ENCODE data around the gene ZNF529. TPM values are rescaled to one million over a fixed set of nuclear protein-coding genes. Genes with fewer than 3 reads are reported as not detected.
"Not testable (repeated sequence)": the region's sequence is repeated elsewhere in the genome, so short reads cannot be mapped to it uniquely, and the experiment has no call there.

ZNF529 gene
- total RNA-seq = 15.3 TPM
- long read RNA-seq, full-length matches to known transcripts = 3 of 6 reads
- long read RNA-seq, partial matches to known transcripts = 0 of 6 reads
- long read RNA-seq, other reads (novel, unspliced or antisense) = 3 of 6 reads

- intact Hi-C loops (cut with DNase I) = loop anchor here (10.0 kb wide), 2 partner anchors 48 to 92 kb away; partner anchors contain the start of genes ZNF260 and ZNF461
- DNase-seq (ENCODE audit: missing footprints) = peak; percentile 93
- peak; percentile 98 for ATAC-seq
Observed at GRCh38 chr19:36573020-36573894, at the start of gene ZNF529. TSS of gene ZNF529 (minus strand) at chr19:36573292. CDS start at chr19:36572346, 946 bp downstream.

GRCh38 chr19:36605877-36606478, 32.9 kb upstream of the ZNF529 start:
- intact Hi-C loops (cut with DNase I) = no loop called here

GRCh38 chr19:36605101-36605876, 32.2 kb upstream of the ZNF529 start, which contains the start of gene ZNF382:
TSS of gene ZNF382 (plus strand) at chr19:36605313. CDS start at chr19:36609915, 4,602 bp downstream.
- intact Hi-C loops (cut with DNase I) = no loop called here
- peak; percentile 96 for ATAC-seq
- DNase-seq (ENCODE audit: missing footprints) = peak; percentile 92

More at GRCh38 chr19:36605877-36606478, 32.9 kb upstream of the ZNF529 start:
- ATAC-seq (peak; percentile 1), DNase-seq (ENCODE audit: missing footprints) (no peak)

DNA sequence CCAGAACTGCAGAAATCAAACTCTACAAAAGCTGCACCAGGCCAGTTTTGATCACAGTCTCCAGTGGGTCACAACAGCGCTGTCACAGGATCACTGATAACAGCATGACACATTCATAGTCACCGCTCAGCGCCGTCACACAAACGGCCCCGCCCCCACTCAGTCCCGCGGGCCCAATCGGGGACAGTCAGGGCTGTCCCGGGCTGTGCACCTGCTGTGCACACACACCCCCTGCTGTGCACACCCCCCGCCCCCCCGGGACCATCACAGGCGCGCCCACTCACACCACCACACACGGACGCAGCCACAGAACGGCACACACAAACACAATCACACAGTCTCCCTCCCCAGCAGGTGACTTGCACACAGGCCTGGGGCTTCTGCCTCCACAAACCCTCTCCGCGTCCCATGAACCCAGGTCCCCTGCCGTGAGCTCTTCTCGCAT, 31.6 kb upstream of the ZNF529 start:
- intact Hi-C loops (cut with DNase I) = no loop called here
- ATAC-seq (peak; percentile 92), DNase-seq (ENCODE audit: missing footprints) (peak; percentile 80)

- intact Hi-C loops (cut with DNase I); ATAC-seq; DNase-seq (ENCODE audit: missing footprints): not testable (repeated sequence)
Observed at GRCh38 chr19:36602681-36603080, 29.6 kb upstream of the ZNF529 start.

GRCh38 chr19:36579255-36579654, 6.2 kb upstream of the ZNF529 start:
- no peak for DNase-seq (ENCODE audit: missing footprints)
- ATAC-seq = no peak
- intact Hi-C loops (cut with DNase I) = loop anchor here (10.0 kb wide), 2 partner anchors 54 to 86 kb away; partner anchors contain the start of genes ZNF260 and ZNF461

DNA sequence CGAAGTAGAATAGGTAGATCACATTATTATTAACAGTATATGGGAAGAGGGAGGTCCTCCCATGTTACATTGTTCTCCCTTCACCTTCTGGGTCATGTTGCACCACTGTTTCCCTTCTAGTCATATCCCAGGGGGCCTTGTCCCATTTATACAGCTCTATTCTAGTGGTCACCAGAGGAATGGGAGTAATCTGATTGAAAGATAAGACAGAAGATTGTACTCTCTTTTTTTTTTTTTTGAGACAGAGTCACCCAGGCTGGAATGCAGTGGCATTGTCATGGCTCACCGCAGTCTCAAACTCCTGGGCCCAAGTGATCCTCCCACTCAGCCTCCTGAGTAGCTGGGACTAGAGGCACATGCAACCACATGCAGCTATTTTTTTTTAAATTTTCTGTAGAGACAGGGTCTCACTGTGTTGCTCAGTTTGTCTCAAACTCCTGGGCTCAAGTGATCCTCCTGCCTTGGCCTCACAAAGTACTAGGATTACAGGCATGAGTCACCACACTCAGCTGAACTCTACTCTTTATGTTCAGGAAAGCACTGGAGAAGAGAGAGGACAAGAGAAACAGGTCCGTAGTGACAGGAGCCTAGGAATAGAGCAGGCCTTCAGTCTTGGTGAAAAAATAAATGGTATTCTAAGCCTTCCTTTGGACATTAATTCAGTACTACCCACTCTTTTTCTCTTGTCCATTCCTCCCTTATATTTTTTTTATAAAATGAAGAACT, 4.3 kb upstream of the ZNF529 start:
- ATAC-seq (no peak), DNase-seq (ENCODE audit: missing footprints) (no peak)
- intact Hi-C loops (cut with DNase I) = loop anchor here (10.0 kb wide), 2 partner anchors 53 to 87 kb away; partner anchors contain the start of genes ZNF260 and ZNF461

GRCh38 chr19:36574741-36575140, 1.6 kb upstream of the ZNF529 start:
- DNase-seq (ENCODE audit: missing footprints) = no peak
- intact Hi-C loops (cut with DNase I) = loop anchor here (10.0 kb wide), 2 partner anchors 50 to 90 kb away; partner anchors contain the start of genes ZNF260 and ZNF461

DNA sequence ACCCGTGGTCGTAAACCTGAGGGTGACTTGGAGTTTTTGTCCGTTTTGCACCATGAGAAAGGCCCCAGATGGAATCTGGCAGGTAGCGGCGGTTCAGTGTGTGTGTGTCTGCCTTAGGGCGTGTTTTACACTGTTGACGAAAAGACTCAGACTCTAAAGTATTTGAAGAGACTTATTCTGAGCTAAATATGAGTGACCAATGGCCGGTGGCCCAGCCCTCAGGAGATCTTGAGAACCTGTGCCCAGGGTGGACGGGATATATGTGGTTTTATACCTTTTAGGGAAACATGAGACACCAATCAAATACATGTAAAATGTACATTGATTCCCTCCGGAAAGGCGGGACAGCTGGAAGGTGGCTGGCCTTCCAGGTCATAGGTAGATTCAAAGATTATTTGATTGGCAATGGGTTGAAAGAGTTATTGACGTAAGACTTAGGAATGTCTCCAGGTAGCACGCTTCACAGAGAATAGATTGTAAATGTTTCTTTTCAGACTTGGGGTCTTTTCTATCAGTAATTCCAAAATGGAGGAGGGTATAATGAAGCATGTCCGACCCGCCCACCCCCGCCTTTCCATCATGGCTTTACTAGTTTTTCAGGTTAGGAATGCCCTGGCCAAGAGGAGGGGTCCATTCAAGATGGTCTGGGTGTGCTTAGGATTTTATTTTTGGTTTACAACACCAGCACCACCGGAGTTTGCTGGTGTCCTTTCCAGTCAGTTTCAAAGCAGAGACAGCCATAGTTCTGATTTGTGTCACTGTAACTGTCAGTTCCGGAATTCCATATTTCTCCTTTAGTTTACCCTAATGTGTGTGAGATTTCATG, 1.0 kb upstream of the ZNF529 start:
- intact Hi-C loops (cut with DNase I) = loop anchor here (10.0 kb wide), 2 partner anchors 49 to 91 kb away; partner anchors contain the start of genes ZNF260 and ZNF461
- DNase-seq (ENCODE audit: missing footprints) = no peak
- ATAC-seq = no peak

More at GRCh38 chr19:36574741-36575140, 1.6 kb upstream of the ZNF529 start:
- no peak for ATAC-seq

DNA sequence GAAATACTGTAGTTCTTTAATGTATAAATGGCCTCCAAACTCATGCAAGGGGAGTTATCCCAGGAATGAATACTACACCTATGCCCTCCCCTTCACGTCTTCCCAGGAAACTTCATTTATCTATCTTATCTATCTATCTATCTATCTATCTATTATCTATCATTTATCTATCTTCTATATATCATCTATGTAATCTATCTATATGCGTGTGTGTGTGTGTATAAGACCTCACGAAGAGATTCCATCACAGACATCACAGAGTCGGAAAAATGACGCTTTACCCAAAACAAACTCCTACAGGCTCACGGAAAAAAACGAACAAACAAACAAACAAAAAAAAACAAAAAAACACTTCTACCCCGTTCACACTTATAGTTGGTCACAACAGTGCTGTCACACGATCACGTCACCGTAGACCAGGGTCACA, 486 bp downstream of the ZNF529 start:
- intact Hi-C loops (cut with DNase I) = loop anchor here (10.0 kb wide), 2 partner anchors 48 to 92 kb away; partner anchors contain the start of genes ZNF260 and ZNF461
- no peak for ATAC-seq
- DNase-seq (ENCODE audit: missing footprints) = no peak

DNA sequence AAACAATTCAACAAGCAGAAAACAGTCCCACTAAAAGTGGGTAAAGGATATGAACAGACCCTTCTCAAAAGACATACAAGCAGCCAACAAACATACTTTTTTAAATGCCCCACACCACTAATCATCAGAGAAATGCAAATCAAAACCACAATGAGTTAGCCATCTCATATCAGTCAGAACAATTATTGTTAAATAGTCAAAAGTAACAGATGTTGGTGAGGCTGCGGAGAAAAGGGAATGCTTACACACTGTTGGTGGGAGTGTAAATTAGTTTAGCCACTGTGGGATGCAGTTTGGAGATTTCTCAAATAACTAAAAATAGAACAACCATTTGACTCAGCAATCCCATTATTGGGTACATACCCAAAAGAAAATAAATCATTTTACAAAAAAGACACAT, 8.7 kb downstream of the ZNF529 start:
- intact Hi-C loops (cut with DNase I) = no loop called here
- ATAC-seq (no peak), DNase-seq (ENCODE audit: missing footprints) (no peak)

- ATAC-seq (no peak), DNase-seq (ENCODE audit: missing footprints) (no peak)
- intact Hi-C loops (cut with DNase I) = no loop called here
Observed at GRCh38 chr19:36547001-36547732, 25.9 kb downstream of the ZNF529 start.

DNA sequence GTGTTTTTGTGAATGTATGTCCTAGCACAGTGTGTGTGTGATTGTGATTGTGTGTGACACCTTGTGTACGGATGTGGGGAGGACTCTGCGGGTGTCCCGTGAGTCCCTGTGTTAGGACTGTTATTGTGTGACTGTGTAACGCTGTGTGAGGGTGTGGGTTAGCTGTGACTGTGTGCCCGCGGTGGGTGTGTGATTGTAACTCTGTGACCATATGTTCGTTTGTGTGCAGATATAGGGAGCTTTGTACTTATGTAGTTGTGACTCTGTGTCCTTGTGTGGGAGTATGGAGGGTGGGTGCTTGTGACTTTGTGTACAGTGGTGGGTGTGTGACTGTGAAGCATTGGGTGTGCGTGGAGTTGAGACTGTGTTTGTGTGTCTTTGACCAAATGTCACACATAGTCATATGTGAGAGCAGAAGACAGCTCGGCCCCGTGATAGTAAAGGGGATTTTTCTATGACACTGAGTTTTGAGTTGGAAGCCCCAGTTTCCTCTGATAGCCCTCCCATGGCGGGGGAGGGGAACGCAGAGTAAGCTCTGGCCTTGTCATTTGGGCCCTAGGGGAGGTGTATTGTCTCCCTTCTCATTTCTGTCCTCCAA, 44.1 kb downstream of the ZNF529 start:
- DNase-seq (ENCODE audit: missing footprints) (no peak), ATAC-seq (peak; percentile 2)
- intact Hi-C loops (cut with DNase I) = loop anchor here (1.0 to 10.0 kb wide), 4 partner anchors 40 to 643 kb away; partner anchors contain the start of genes ZNF529, ZNF566, ZNF568 and ZNF585A

DNA sequence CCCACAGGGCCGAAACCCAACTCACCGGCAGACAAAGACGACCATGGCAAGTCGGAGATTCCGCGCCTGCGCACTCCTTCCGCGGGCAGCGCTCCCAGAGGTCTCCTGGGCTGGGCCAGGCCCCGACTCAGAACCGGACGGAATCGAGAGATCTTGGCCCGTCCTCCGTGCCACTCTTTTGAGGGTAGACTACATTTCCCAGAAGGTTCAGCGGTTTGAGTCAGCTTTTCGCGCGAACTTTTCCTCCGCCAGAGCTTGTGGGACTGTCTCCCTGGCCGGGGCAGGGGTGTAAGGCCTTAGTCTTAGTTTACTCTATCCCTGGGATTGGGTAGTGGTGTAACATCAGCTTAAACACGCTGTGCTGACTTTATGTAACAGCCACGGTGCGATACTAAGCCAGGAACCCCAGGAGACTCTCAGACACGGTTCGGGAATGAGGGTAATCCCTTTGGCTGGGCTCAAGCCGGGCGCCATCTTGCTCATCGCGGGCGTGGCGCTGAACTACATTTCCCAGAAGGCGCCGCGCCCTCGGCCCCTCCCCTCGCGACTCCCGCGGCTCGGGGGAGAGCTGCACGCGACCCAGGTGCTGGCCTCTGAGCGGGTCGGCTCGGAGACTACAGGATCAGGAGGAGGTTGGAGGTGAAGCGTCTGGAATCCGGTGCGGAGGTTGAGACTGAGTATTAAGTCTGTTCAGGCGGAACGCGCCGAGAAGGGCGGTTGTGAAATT, 44.7 kb downstream of the ZNF529 start, which contains the start of gene ZNF260:
Gene ZNF260, minus strand, starts transcription at position 78 of the 727 bp plus-strand sequence. CDS start 13,033 bp downstream, outside the sequence.
- ATAC-seq = peak; percentile 98

GRCh38 chr19:36527873-36528193, 45.3 kb downstream of the ZNF529 start:
- DNase-seq (ENCODE audit: missing footprints) (no peak), ATAC-seq (no peak)
- intact Hi-C loops (cut with DNase I) = loop anchor here (1.0 to 10.0 kb wide), 4 partner anchors 39 to 644 kb away; partner anchors contain the start of genes ZNF529, ZNF566, ZNF568 and ZNF585A

More for the DNA sequence above, 44.7 kb downstream of the ZNF529 start, which contains the start of gene ZNF260:
- DNase-seq (ENCODE audit: missing footprints) = peak; percentile 97
- intact Hi-C loops (cut with DNase I) = loop anchor here (1.0 to 10.0 kb wide), 4 partner anchors 39 to 644 kb away; partner anchors contain the start of genes ZNF529, ZNF566, ZNF568 and ZNF585A
